ENCODE results near the gene HAGHL.
A peak's percentile ranks its signal among the peaks of the same experiment; 100 is the strongest.

The HAGHL gene

DNA sequence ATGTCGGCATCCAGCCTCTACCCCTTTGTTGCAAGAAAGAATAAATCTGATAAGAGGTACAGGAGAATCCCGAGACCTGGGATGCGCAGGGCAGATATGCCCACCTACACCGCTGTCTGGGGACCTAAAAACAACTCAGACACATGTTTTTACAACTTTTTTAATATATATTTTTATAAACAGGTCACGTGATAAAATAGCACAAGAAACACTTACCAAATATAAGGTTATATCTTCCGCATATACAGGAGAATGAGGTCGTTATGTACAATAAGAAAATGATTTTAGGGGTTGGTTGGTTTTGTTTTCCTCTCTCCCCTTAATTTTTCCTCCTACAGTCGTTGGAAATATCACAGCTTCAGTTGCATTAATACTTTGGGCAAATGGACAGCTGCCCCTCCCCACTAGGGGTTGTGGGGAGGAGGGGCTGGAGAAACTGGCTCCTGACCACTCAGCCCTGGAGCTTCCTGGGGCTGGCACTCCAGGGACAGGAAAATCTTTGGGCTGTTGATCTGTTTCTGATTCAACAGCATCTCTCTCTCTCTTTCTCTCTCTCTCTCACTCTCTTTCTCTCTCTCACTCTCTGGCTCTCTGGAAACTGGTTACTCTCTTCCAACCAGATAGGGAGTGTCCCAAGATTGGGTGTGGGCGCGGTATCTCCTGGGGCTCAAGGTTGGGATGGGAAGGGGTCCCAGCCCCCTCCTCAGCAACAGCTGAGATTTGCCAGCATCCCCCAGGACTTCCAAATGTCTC lies 34.4 kb upstream of the HAGHL start:
- Histone ChIP-seq H3K4me3 (ENCODE audit: low read length) (no peak overlapping the region), H3K9ac (ENCODE audit: low read depth, low read length) (no peak overlapping the region), H3K27me3 (ENCODE audit: control insufficient read depth, insufficient read depth, low read length) (peaks cover 42% of the 10 kb centered on the region), H3K9me3 (replicated peaks; ENCODE audit: low read length) (no peaks in the 10 kb centered on the region), H3K36me3 (ENCODE audit: insufficient read depth, low read length) (no peaks in the 10 kb centered on the region), H3K4me1 (ENCODE audit: control insufficient read depth, insufficient read depth, low read length) (peaks cover 14% of the 10 kb centered on the region), H3K4me2 (ENCODE audit: low read length) (no peak overlapping the region)

DNA sequence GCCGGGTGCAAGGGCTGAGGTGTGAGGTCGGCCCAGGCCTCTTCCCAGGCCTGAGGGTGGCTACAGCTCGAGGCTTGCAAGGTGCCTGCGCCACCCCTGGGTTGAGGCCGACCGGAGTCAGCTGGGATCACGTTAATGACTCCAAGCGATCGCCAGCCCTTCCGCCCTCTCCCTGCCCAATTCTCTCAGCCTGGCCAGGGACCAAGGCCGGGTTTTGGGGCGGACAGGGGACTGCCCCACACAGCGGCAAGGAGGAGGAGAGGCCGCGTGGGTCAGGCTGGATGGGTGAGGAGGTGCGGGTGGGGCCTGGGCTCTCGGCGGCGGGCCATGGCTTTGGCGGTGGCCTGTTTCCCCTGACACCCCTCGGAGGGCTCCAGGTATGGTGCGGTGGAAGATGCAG lies 33.5 kb upstream of the HAGHL start:
- no peak overlapping the region for H3K4me3 ChIP-seq (ENCODE audit: low read length)
- H3K27me3 ChIP-seq (ENCODE audit: control insufficient read depth, insufficient read depth, low read length) = peaks cover 43% of the 10 kb centered on the region
- no peaks in the 10 kb centered on the region for H3K9me3 ChIP-seq (replicated peaks; ENCODE audit: low read length)
- H3K9ac ChIP-seq (ENCODE audit: low read depth, low read length) = no peak overlapping the region
- no peaks in the 10 kb centered on the region for H3K36me3 ChIP-seq (ENCODE audit: insufficient read depth, low read length)
- H3K4me2 ChIP-seq (ENCODE audit: low read length) = no peak overlapping the region
- H3K4me1 ChIP-seq (ENCODE audit: control insufficient read depth, insufficient read depth, low read length) = peaks cover 14% of the 10 kb centered on the region

DNA sequence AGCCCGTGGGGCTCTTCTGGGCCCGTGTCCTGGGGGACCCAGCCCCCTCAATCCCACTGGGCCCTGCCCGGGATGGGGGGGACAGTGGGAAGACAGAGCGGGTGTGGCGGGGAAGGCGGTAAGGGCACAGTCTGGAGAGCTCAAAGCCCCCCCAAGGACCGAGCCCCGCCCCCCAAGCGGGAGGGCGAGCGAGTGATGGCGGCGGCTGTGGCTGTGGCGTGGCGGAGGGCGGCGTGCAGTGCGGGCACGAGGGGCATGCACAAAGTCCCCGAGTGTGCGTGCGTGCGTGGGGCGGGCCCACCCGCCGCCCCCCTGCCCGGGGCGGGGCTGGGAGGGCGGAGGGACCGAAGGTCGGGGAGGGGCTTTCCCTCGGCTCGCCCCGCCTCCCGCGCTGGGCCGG lies 33.1 kb upstream of the HAGHL start:
- Histone ChIP-seq H3K4me1 (ENCODE audit: control insufficient read depth, insufficient read depth, low read length) (peaks cover 14% of the 10 kb centered on the region), H3K9ac (ENCODE audit: low read depth, low read length) (no peak overlapping the region), H3K36me3 (ENCODE audit: insufficient read depth, low read length) (no peaks in the 10 kb centered on the region), H3K4me2 (ENCODE audit: low read length) (no peak overlapping the region), H3K4me3 (ENCODE audit: low read length) (no peak overlapping the region), H3K9me3 (replicated peaks; ENCODE audit: low read length) (no peaks in the 10 kb centered on the region), H3K27me3 (ENCODE audit: control insufficient read depth, insufficient read depth, low read length) (peaks cover 45% of the 10 kb centered on the region)

DNA sequence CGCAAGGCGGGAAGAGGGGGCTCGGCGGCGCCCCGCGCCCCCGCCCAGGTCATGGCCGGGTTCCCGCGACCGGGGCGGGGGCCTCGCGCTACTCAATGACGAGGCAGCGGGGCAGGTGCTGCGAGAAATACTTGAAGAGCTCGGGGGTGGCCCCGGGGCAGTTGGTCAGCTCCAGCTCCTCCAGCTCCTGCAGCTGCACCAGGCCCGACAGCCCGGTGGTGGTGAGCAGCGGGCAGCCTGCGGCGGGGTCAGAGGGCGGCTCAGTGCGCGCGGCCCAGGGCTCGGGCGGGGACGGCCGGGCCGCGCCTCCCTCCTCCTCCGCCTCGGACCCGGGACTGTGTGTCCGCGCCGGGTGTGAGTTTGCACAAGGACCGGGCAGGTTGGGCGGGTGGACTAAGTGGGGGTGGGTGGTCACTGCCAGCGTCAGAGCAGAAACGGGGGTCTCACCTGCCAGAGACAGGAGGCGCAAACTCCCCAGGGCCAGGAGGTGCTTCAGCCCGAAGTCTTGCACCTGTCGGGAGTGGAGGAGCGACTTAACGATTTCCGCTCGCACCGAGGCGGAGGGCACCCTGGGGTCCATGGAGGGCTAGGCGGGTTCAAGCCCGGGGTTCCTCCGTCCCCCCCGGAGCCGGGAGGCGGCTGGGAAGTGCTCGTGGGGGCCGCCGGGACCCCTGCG lies 32.6 kb upstream of the HAGHL start:
- H3K36me3 ChIP-seq (ENCODE audit: insufficient read depth, low read length) = no peaks in the 10 kb centered on the region
- no peak overlapping the region for H3K9ac ChIP-seq (ENCODE audit: low read depth, low read length)
- no peak overlapping the region for H3K4me2 ChIP-seq (ENCODE audit: low read length)
- peaks cover 8% of the 10 kb centered on the region for H3K4me1 ChIP-seq (ENCODE audit: control insufficient read depth, insufficient read depth, low read length)
- H3K4me3 ChIP-seq (ENCODE audit: low read length) = no peak overlapping the region
- no peaks in the 10 kb centered on the region for H3K9me3 ChIP-seq (replicated peaks; ENCODE audit: low read length)
- peaks cover 45% of the 10 kb centered on the region for H3K27me3 ChIP-seq (ENCODE audit: control insufficient read depth, insufficient read depth, low read length)

DNA sequence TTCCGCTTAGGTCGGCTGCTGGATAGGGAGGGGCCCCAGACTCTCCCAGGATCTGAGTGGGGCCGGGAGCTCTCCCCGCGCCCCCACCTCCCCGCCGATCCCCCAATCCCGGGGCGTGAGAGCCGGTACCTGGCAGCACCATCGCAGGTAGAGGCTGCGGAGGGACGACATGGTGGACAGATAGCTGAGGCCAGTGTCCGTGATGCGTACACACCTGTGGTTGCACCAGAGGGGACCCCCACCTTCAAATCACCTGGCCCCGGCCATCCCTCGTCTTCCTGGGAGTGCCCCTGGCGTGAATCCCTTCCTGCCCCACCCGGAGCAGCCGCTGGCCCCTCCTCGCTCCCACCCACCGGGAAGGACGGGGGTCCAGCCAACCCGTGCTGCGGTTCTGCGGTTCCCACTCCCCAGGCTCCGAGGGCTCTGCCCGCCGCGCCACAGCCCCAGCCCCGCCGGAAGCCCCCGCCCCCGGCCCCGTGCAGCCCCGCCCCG lies 32.0 kb upstream of the HAGHL start:
- H3K4me3 ChIP-seq (ENCODE audit: low read length) = no peak overlapping the region
- H3K9ac ChIP-seq (ENCODE audit: low read depth, low read length) = no peak overlapping the region
- peaks cover 3% of the 10 kb centered on the region for H3K4me1 ChIP-seq (ENCODE audit: control insufficient read depth, insufficient read depth, low read length)
- no peak overlapping the region for H3K4me2 ChIP-seq (ENCODE audit: low read length)
- no peaks in the 10 kb centered on the region for H3K9me3 ChIP-seq (replicated peaks; ENCODE audit: low read length)
- no peaks in the 10 kb centered on the region for H3K36me3 ChIP-seq (ENCODE audit: insufficient read depth, low read length)
- H3K27me3 ChIP-seq (ENCODE audit: control insufficient read depth, insufficient read depth, low read length) = peaks cover 48% of the 10 kb centered on the region

DNA sequence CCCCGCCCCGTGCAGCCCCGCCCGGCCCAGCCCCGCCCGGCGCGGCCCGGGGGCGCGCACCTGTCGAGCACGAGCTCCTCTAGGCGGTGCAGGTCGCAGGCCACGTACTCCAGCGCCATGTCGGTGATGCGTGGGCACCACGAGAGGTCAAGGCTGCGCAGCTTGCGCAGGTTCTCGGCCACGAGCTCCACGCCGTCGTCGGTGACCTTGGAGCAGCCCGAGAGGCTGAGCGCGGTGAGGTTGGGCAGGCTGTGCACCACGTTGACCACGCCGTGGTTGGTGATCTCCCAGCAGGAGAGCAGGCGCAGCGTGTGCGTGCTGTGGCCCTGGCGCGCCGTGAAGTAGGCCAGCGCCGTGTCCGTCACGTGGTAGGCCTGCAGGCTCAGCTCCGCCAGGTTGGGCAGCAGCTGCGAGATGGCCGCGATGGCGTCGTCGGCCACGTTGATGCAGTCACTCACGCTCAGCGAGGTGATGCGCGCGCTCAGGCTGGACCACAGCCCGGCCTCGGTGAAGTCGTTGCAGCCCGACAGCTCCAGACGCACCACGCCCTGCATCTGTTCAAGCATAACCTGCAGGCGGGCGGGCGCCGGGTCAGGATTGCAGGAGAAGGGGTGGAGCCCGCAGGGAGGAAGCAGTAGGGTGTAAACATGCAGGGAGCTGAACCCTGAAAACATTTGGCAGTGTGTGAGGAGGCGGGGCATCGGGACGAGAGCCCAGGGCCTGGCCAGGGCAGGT lies 31.4 kb upstream of the HAGHL start:
- Histone ChIP-seq H3K9ac (ENCODE audit: low read depth, low read length) (no peak overlapping the region), H3K27me3 (ENCODE audit: control insufficient read depth, insufficient read depth, low read length) (peaks cover 54% of the 10 kb centered on the region), H3K9me3 (replicated peaks; ENCODE audit: low read length) (no peaks in the 10 kb centered on the region), H3K36me3 (ENCODE audit: insufficient read depth, low read length) (no peaks in the 10 kb centered on the region), H3K4me1 (ENCODE audit: control insufficient read depth, insufficient read depth, low read length) (peaks cover 1% of the 10 kb centered on the region), H3K4me2 (ENCODE audit: low read length) (peak overlapping the region; percentile 27), H3K4me3 (ENCODE audit: low read length) (no peak overlapping the region)

DNA sequence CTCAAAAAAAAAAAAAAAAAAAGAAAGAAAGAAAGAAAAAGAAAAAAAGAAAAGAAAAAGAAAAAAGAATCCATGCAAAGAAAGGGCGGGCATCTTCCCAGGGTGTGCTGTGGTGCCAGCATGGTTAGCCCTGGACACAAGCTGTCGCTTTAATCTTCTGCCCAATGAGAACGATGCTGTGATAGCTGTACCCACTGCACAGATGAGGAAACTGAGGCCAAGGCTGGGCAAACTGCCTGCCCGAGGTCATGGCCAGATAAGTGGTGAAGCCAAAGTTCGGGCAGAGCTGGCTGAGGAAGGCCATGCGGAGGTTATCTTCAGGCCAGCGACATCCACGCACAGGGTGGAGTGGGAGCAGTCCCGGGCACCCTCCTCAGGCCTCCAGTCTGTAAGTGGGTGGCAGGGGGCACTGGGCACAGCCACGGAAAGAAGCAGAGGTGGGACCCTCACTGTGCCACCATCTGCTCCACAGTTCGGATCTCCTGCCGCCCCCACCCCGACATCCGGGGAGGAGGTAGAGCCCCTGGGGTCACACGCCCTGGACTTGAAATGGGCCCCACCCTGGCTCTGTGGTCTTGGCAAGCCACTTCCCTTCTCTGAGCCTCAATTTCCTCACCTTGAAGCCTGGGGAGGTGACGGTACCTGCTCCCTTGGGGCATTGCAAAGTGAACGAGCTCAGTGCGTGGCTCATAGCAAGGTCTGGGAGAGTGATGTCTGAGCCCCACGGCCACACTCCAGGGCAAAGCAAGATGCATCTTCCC lies 27.8 kb upstream of the HAGHL start:
- Histone ChIP-seq H3K9me3 (replicated peaks; ENCODE audit: low read length) (no peaks in the 10 kb centered on the region), H3K36me3 (ENCODE audit: insufficient read depth, low read length) (no peaks in the 10 kb centered on the region), H3K4me2 (ENCODE audit: low read length) (no peak overlapping the region), H3K4me1 (ENCODE audit: control insufficient read depth, insufficient read depth, low read length) (peaks cover 3% of the 10 kb centered on the region), H3K27me3 (ENCODE audit: control insufficient read depth, insufficient read depth, low read length) (peaks cover 67% of the 10 kb centered on the region), H3K9ac (ENCODE audit: low read depth, low read length) (no peak overlapping the region), H3K4me3 (ENCODE audit: low read length) (no peak overlapping the region)

DNA sequence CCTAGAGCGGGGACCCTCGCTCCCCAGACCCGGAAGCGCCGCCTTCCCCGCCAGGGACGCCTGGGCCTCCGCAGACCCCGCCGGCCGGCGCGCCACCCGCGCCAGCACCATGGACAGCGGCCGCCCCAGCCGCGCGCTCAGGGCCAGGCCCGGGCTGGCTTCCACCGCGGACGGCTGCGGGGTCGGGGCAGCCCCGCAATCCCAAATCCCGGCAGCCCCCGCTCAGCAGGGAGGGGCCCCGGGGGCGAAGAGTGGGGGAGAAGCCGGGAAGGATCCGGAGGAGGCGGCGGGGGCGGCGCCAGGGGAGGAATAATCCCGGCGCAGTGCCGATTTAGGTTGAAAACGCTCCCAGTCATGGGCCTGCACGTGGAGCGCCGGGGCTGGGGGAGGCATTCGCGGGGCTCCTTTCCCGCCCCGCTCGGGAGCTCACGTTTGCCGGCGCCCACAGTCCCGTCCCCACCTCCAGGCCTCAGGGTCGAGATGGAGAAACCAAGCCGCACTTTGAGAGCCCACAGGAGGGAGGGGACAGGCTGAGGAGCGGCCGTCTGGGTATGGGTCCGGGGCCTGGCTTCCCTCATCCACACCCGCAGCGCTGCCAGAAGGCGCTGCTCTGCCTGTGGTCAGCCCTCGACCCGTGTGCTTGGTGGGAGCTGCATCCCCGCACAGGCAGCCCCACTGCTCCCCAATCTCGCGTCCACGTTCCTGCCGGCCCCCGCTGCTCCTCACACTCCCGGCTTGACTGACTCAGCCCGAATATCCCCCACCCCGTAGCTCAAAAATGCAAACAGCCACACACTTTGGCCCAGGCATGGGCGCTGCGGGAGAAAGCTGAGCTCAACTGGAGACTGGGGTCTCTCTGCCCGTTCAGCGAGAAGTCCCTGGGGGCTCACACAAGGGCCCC lies 26.0 kb upstream of the HAGHL start:
- no peak overlapping the region for H3K9ac ChIP-seq (ENCODE audit: low read depth, low read length)
- H3K9me3 ChIP-seq (replicated peaks; ENCODE audit: low read length) = no peaks in the 10 kb centered on the region
- H3K4me3 ChIP-seq (ENCODE audit: low read length) = no peak overlapping the region
- peaks cover 58% of the 10 kb centered on the region for H3K27me3 ChIP-seq (ENCODE audit: control insufficient read depth, insufficient read depth, low read length)
- H3K4me1 ChIP-seq (ENCODE audit: control insufficient read depth, insufficient read depth, low read length) = peaks cover 3% of the 10 kb centered on the region
- no peaks in the 10 kb centered on the region for H3K36me3 ChIP-seq (ENCODE audit: insufficient read depth, low read length)
- no peak overlapping the region for H3K4me2 ChIP-seq (ENCODE audit: low read length)

DNA sequence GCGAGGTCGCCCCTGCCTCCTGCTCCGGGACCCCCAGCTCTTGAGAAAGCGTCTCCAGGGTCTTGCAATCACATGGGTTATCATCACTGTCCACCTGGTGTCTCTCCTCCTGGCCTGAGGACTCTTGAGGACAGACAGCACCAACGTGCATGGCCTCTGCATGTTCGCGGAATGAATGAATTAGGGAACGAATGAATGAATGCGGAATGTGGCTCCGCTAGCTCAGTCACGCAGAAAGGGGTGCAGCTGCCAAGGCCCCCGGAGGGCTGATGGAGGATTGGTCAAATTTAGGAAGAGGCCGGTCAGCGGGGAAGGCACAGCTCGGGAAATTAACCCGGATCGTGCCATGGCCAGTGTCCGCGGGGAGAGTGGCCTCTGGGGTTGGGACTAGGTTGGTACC lies 24.6 kb upstream of the HAGHL start:
- no peak overlapping the region for H3K4me2 ChIP-seq (ENCODE audit: low read length)
- peaks cover 66% of the 10 kb centered on the region for H3K27me3 ChIP-seq (ENCODE audit: control insufficient read depth, insufficient read depth, low read length)
- H3K4me1 ChIP-seq (ENCODE audit: control insufficient read depth, insufficient read depth, low read length) = peaks cover 3% of the 10 kb centered on the region
- H3K9ac ChIP-seq (ENCODE audit: low read depth, low read length) = no peak overlapping the region
- H3K36me3 ChIP-seq (ENCODE audit: insufficient read depth, low read length) = no peaks in the 10 kb centered on the region
- no peak overlapping the region for H3K4me3 ChIP-seq (ENCODE audit: low read length)
- no peaks in the 10 kb centered on the region for H3K9me3 ChIP-seq (replicated peaks; ENCODE audit: low read length)

DNA sequence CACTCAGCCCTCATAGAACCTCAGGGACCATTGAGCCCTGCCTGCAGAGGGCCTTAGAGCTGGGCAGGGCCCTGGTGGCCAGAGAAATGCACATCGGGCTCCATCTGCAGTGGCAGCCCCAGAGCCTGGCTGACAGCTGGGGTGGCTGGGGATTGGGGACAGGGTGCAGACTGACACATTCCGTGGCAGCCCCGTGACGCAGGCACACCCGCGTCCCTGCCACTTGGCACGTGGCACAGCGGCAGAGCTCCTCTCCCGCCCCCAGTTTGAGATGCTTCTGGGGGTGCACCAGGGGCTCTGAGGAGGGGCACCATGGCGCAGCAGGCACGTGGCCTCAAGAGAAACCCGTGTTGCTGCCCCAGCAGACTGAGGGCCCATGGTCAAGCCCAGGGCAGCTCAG lies 23.5 kb upstream of the HAGHL start:
- no peak overlapping the region for H3K9ac ChIP-seq (ENCODE audit: low read depth, low read length)
- no peak overlapping the region for H3K4me2 ChIP-seq (ENCODE audit: low read length)
- peaks cover 3% of the 10 kb centered on the region for H3K4me1 ChIP-seq (ENCODE audit: control insufficient read depth, insufficient read depth, low read length)
- H3K36me3 ChIP-seq (ENCODE audit: insufficient read depth, low read length) = no peaks in the 10 kb centered on the region
- no peaks in the 10 kb centered on the region for H3K9me3 ChIP-seq (replicated peaks; ENCODE audit: low read length)
- H3K27me3 ChIP-seq (ENCODE audit: control insufficient read depth, insufficient read depth, low read length) = peaks cover 73% of the 10 kb centered on the region
- H3K4me3 ChIP-seq (ENCODE audit: low read length) = no peak overlapping the region
